ENCODE results near the gene HS3ST3A1. TPM values are rescaled to one million over a fixed set of nuclear protein-coding genes. Genes with fewer than 3 reads are reported as not detected.
A peak's percentile ranks its signal among the peaks of the same experiment; 100 is the strongest.

The HS3ST3A1 gene
- total and polyA plus RNA-seq, 2 of the 8 experiments (the other 6 are each of a cell fraction or from before 2014, with no cell fraction given) = 5.4 to 5.7 TPM

DNA sequence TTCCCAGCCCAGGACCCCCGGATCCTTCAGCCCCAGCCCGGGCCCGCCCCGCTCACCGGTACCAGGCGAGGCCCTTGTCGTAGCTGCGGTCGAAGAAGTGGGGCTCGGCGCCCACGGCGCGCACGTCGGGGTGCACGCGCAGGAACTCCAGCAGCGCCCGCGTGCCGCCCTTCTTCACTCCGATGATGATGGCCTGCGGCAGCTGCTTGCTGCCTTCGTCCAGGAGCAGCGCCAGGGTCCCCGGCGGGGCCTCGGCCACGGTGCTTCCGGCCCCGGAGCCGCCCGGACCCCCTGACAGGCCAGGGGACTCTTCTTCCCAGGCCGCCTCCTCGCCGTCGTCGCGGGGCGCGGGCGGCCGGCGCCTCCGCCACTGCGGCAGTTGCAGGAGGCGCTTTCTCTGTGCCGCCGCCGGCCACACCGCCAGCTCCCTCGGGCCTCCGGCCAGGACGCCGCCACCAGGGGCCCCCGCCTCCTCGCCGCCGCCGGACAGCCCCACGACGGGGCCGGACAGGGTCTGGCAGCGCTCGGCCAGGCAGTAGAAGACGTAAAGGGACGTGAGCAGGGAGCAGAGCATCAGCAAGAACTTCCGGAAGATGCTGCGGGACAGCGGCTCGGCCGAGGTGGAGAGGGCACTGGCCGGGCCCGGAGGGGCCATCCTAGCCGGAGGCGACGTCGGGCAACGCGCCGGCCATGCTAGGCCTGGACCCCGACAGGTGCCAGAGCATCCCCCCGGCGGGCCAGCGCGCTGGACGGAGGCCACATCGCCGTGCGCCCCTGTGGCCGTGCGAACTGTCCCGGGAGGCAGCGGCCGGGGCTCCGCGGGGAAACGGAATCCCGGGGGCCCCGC is 1.0 kb downstream of the HS3ST3A1 start (continued):
- TF ChIP-seq RBBP5 (IDR thresholded peaks at IDR 0.05; ENCODE audit: borderline replicate concordance, low read depth, low read length) (no peak), RFX5 (IDR thresholded peaks at IDR 0.05; ENCODE audit: borderline replicate concordance, low read depth, low read length) (no peak), TAF1 (IDR thresholded peaks at IDR 0.05; ENCODE audit: low read depth, low read length) (0 out of 2 replicates have a peak, but pooled peaks have one; percentile 34), CBX5 (IDR thresholded peaks at IDR 0.05; ENCODE audit: low read depth, low read length) (no peak), MAFK (IDR thresholded peaks at IDR 0.05; ENCODE audit: low read depth, low read length) (no peak), TEAD4 (IDR thresholded peaks at IDR 0.05; ENCODE audit: low read depth, low read length) (no peak), KDM5A (IDR thresholded peaks at IDR 0.05; ENCODE audit: low read length) (no peak), SIN3A (conservative IDR thresholded peaks at IDR 0.05 in 1 of 2, IDR thresholded peaks at IDR 0.05 in 1 of 2; ENCODE audit: low read depth in 1 of 2, low read length in 2 of 2) (0 out of 4 replicates have a peak, but pooled peaks of 1 of the 2 experiments have one; percentile 10), SAP30 (IDR thresholded peaks at IDR 0.05; ENCODE audit: insufficient read depth, insufficient replicate concordance, low read length) (no peak), RAD21 (IDR thresholded peaks at IDR 0.05 in 1 of 2, conservative IDR thresholded peaks at IDR 0.05 in 1 of 2; ENCODE audit: low read depth in 2 of 2, low read length in 2 of 2) (no peak; a peak in 1 of 4 replicates), GABPA (IDR thresholded peaks at IDR 0.05; ENCODE audit: borderline replicate concordance, insufficient read depth, low read length) (no peak), GTF2F1 (IDR thresholded peaks at IDR 0.05; ENCODE audit: borderline replicate concordance, low read depth, low read length) (no peak), SP1 (IDR thresholded peaks at IDR 0.05; ENCODE audit: low read depth, low read length) (no peak), BCL11A (IDR thresholded peaks at IDR 0.05; ENCODE audit: low read depth in 2 of 2, low read length in 2 of 2) (no peak), EZH2 (IDR thresholded peaks at IDR 0.05; ENCODE audit: low read depth, low read length, severe bottlenecking) (peak; percentile 71), PHF8 (conservative IDR thresholded peaks at IDR 0.05; ENCODE audit: low read depth, low read length) (no peak), JUND (IDR thresholded peaks at IDR 0.05; ENCODE audit: low read length) (no peak)
- TF ChIP-seq, protein P1, sequence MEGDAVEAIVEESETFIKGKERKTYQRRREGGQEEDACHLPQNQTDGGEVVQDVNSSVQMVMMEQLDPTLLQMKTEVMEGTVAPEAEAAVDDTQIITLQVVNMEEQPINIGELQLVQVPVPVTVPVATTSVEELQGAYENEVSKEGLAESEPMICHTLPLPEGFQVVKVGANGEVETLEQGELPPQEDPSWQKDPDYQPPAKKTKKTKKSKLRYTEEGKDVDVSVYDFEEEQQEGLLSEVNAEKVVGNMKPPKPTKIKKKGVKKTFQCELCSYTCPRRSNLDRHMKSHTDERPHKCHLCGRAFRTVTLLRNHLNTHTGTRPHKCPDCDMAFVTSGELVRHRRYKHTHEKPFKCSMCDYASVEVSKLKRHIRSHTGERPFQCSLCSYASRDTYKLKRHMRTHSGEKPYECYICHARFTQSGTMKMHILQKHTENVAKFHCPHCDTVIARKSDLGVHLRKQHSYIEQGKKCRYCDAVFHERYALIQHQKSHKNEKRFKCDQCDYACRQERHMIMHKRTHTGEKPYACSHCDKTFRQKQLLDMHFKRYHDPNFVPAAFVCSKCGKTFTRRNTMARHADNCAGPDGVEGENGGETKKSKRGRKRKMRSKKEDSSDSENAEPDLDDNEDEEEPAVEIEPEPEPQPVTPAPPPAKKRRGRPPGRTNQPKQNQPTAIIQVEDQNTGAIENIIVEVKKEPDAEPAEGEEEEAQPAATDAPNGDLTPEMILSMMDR (IDR thresholded peaks at IDR 0.05; ENCODE audit: control extremely low read depth in 1 of 3, insufficient read depth in 1 of 3, low read depth in 1 of 3, low read length in 3 of 3) = no peak
- TF ChIP-seq, protein P2, sequence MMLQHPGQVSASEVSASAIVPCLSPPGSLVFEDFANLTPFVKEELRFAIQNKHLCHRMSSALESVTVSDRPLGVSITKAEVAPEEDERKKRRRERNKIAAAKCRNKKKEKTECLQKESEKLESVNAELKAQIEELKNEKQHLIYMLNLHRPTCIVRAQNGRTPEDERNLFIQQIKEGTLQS (IDR thresholded peaks at IDR 0.05; ENCODE audit: insufficient read depth, low read depth, low read length) = no peak
